DMS53 treated with DMSO at 0.1 percent for 48 hours (cell line): Measurements from ENCODE around the gene FAM110D.
A peak's percentile ranks its signal among the peaks of the same experiment; 100 is the strongest.

ENCODE experiments used
- DNase-seq: peaks from one replicate; lab custom pipeline; 2025; ENCODE audit not compliant: unreplicated experiment; lab: John Stamatoyannopoulos, UW

The FAM110D gene

DNA sequence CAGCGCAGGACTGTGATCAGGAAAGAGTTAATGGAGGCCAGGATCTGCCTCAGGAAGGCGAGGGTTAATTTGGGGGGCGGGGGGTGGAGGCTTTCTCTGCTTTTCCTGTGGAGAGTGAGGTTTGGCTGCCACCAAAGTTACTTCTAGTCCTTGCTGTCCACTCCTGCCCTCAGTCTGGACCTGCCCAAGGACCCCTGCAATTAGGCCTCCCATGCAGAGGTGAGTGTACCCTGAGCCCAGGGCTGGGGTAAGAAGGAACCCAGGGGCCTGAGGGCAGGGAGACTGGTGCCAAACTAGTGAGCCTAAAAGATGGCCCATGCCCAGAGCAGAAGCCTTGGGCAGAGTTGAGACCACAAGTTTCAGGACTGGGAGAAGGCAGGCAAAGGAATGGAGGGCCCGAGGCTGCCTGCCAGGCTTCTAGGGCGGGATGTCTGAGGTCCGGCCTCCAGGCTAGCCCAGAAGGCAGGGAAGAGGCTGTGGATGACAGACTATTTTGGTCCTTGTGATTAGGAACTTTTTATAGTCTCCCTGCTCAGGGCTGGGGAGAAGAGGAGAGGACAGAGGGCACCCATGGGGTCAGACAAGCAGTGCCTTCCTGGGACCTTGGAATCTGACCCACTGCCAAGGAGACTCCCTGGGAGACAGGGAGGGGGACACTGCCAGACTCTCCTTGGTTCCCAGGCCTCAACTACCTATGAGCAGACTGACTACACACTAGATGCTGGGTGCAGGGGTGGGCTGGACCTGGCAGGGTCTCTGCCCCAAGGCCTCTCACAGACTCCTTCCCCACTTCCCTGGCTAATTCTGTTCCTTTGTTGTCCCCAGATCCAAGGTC is at the start of gene FAM110D:
TSS of gene FAM110D (plus strand) at position 172 of the 835 bp plus-strand sequence. CDS start 2,213 bp downstream, outside the sequence.
- DNase-seq = no peak

GRCh38 chr1:26109229-26110164 is 49.4 kb upstream of the FAM110D start:
- no peak for DNase-seq

DNA sequence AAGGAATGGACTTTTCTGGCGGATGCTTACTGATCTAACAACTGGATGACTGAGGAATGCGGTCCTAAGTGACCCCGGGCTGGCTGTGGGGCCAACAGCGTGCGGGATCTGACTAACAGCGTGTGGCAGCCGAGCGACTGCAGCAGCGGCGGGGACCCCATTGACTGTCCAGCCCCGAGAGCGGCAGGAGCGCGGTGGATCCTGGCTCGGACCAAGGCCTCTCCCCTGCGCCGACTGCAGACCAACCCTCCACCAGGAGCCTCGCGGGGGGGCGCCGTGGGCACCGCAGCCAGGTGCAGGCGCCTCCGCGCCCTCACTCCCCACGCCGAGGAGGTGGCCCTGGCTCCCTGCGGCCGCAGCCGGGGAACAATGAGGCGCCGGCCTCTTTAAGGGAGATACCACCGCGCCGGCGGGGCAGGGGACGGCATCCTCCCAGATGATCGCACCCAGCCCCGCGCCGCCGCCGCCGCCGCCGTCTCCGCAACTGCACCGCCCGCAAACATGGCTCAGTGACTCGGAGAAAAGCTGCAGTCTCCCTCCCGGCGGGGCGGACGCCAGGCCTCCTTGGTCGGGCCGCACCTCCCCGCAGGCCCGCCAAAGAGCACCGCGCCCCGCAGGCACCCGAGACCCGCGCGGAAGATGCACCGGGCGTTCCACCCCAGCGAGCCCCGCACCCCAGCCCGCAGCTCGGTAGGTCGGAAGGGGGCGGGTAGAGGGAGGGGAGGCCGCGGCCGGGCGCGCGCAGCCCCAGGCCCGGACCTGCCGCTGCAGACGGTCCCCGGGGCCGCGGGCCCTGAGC is 47.9 kb upstream of the FAM110D start:
- peak; percentile 71 for DNase-seq

DNA sequence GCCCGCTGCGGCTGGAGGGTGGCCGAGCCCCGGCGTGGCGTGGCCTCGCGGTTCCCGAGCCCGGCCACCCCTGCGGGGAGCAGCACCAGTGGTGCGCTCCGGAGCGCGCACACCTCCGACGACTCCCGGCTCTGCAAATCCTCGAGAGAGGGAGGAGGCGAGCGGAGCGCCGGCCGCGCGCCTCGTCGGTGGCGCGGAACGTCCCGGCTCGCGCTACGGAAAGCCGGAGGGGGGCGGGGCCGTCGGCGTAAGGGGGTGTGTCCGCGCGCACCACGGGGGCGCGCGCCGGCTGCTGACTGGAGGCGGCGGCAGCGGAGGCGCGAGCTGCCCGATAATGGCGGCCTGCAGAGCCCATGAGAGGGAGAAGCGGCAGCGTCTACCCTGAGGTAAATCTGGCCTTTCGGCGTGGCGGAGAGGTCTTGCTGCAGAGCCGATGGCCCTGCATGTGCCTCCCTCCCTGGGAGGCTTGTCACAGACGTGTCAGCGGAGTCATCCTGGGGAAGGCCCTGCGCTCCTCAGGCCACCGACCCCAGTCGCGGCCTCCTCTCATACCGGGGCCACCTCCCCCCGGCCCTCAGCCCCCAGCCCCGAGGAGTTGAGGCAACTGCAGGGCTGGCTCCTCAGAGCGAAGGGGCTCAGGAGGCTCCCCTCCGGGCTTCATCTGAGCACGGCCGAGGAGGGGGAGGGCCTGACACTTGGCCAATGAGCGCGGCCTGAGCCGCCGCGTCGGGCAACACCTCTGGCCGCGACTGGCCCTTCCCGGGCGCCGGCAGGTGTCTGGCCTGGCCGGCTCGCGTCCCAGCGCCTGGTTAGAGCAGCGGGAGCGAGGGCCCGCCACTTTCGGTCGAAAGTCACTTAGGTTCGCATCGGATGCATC is 47.1 kb upstream of the FAM110D start, which contains the start of gene PDIK1L:
TSS of gene PDIK1L (plus strand) at position 295 of the 877 bp plus-strand sequence. CDS start 2,485 bp downstream, outside the sequence.
- DNase-seq = peak; percentile 87

DNA sequence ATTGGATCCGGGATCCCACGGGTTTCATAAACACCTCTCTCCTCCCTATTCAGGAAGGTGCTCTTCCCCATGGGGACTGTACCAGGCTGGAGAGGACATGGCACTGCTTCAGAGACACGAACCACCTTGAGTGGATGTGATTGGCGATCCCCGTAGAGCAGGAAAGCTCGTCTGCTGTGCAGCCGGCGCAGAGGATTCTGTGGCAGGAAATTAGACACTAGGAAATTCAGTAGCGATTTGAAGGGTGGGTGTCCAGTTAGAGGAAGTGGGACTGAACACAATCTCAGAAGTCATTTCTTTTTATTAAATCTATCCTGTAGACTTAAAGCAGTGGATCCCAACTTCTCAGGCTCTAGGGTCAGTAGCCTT is 46.5 kb upstream of the FAM110D start:
- DNase-seq = no peak

GRCh38 chr1:26114165-26114927 is 44.5 kb upstream of the FAM110D start:
- no peak for DNase-seq

GRCh38 chr1:26119892-26120608 is 38.8 kb upstream of the FAM110D start:
- no peak for DNase-seq

DNA sequence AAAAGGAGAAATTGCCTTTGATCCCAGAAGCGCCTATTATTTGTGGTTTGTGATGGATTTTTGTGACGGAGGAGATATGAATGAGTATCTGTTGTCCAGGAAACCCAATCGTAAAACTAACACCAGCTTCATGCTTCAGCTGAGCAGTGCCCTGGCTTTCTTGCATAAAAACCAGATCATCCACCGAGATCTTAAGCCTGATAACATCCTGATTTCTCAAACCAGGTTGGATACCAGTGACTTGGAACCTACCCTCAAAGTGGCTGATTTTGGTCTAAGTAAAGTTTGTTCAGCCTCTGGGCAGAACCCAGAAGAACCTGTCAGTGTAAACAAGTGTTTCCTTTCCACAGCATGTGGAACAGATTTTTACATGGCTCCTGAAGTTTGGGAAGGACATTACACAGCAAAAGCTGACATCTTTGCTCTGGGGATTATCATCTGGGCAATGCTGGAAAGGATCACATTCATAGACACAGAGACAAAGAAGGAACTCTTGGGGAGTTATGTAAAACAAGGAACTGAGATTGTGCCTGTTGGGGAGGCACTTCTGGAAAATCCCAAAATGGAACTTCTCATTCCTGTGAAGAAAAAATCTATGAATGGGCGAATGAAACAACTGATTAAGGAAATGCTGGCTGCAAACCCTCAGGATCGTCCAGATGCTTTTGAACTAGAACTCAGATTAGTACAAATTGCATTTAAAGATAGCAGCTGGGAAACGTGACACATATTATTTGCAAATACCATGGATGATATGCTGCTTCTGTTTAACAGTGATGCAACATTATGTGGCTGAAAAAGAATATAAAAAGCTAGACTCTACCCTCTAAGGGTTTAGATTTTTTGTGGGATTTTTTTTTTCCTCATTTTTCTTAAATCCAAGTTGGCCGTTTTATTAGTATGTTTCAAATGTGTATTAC is 36.8 kb upstream of the FAM110D start:
- DNase-seq = no peak

- DNase-seq = no peak
Measured at GRCh38 chr1:26122988-26123973, 35.6 kb upstream of the FAM110D start.

- no peak for DNase-seq
Measured at GRCh38 chr1:26124418-26125331, 34.2 kb upstream of the FAM110D start.

DNA sequence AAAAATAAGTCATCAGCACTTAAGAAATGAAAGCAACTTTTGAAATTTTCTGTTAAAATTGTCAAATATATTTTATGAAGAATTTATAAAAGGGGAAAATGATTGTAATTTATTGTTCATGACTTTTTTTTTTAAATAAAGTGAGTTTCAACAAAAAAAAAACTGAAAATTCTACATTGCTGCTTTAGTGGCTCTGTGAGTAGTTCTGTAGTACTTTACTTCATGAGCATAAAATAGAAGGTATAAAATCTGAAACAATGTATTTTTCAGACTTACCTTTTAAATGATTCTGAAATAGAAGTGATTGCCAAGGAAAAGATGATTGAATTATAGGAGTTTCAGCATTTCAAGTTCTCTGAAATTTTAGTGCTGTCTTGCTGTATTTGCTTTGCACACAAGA is 33.5 kb upstream of the FAM110D start:
- DNase-seq = no peak

GRCh38 chr1:26125946-26126320 is 32.9 kb upstream of the FAM110D start:
- no peak for DNase-seq

DNA sequence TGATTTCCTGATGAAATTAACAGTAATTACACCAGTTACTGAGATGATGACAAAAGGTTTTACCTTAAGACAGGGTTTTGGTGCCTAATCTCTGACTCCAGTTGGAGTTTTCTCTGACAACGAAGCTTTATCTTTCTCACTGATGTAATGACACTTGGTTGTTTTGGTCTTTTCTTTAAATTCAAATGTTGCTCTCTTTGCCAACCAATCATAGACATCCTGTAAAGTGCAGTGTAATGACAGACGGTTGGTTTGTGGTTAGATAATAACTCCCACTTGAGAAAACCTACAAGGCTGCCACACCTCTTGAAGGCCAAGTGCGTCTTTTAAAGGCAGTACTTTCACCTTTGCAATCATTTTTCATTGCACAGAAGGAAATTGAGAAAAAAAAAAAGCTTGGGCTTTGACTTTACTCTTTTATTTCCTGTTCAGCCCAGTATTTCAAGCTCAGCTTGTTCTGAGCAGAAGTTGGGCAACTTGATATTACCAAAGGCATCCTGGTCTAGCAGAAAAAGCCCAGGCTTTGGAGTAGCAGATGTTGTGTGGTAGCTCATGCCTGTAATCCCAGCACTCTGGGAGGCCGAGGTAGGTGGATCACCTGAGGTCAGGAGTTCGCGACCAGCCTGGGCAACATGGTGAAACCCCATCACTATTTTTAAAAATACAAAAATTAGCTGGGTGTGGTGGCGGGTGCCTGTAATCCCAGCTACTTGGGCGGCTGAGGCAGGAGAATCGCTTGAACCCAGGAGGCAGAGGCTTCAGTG is 32.4 kb upstream of the FAM110D start:
- peak; percentile 65 for DNase-seq
